GM23338 (cell line): ENCODE data around the gene ZNF280D. TPM values are rescaled to one million over a fixed set of nuclear protein-coding genes. Genes with fewer than 3 reads are reported as not detected.

ENCODE experiments used
- ATAC-seq: fragments of 200-7000 bp; cut with Tn5 transposase; 3 replicates; pipeline ENCODE4 v1.9.1; 2020
- DNase-seq: peaks from one replicate; pipeline ENCODE4 v3.0.0-alpha.2; 2015; ENCODE audit warnings: low spot score
- H2AFZ ChIP-seq: fragments of 200-600 bp; sonication (generic); 2 replicates; pipeline ENCODE4 v1.8.0; 2016; ENCODE audit warnings: antibody characterized with exemption, mild to moderate bottlenecking, moderate library complexity
- H3F3A ChIP-seq: fragments of 200-600 bp; sonication (generic); replicated peaks from 2 replicates; pipeline ENCODE4 v1.8.0; 2017; ENCODE audit warnings: antibody characterized with exemption, mixed run types, low read depth
- H3K27ac ChIP-seq: fragments of 200-600 bp; sonication (generic); 2 replicates; pipeline ENCODE4 v1.6.1; 2016; ENCODE audit warnings: low read depth
- H3K27me3 ChIP-seq: fragments of 200-600 bp; sonication (generic); 2 replicates; pipeline ENCODE4 v1.8.0; 2016; ENCODE audit warnings: mild to moderate bottlenecking, mixed run types, moderate library complexity; ENCODE audit not compliant: insufficient read depth
- H3K36me3 ChIP-seq: fragments of 200-600 bp; sonication (generic); 2 replicates; pipeline ENCODE4 v1.8.0; 2016; ENCODE audit warnings: mild to moderate bottlenecking; ENCODE audit not compliant: insufficient read depth
- H3K4me1 ChIP-seq: fragments of 200-600 bp; sonication (generic); 2 replicates; pipeline ENCODE4 v1.8.0; 2016; ENCODE audit warnings: mild to moderate bottlenecking, moderate library complexity; ENCODE audit not compliant: insufficient read depth
- H3K4me2 ChIP-seq: fragments of 200-600 bp; sonication (generic); 2 replicates; pipeline ENCODE4 v1.7.1; 2017; ENCODE audit warnings: mixed run types
- H3K4me3 ChIP-seq: fragments of 200-600 bp; sonication (generic); 2 replicates; pipeline ENCODE4 v1.6.1; 2016; ENCODE audit warnings: mixed run types
- H3K79me2 ChIP-seq: fragments of 200-600 bp; sonication (generic); replicated peaks from 2 replicates; pipeline ENCODE4 v1.8.0; 2017; ENCODE audit warnings: mild to moderate bottlenecking; ENCODE audit not compliant: insufficient read depth
- H3K9me2 ChIP-seq: fragments of 200-600 bp; sonication (generic); 2 replicates; pipeline ENCODE4 v1.8.0; 2017; ENCODE audit not compliant: insufficient read depth
- H4K20me1 ChIP-seq: fragments of 200-600 bp; sonication (generic); replicated peaks from 2 replicates; pipeline ENCODE4 v1.8.0; 2017; ENCODE audit warnings: mild to moderate bottlenecking; ENCODE audit not compliant: insufficient read depth
- H3K27ac Mint-ChIP-seq: 2 replicates; pipeline ENCODE4 v1.8.0; 2020; ENCODE audit warnings: inconsistent platforms, mild to moderate bottlenecking, moderate library complexity, mixed read lengths
- H3K27me3 Mint-ChIP-seq: 3 replicates; pipeline ENCODE4 v1.8.0; 2022; ENCODE audit warnings: low read depth, mild to moderate bottlenecking, moderate library complexity, mixed read lengths, inconsistent platforms; ENCODE audit not compliant: insufficient read depth, poor library complexity
- H3K36me3 Mint-ChIP-seq: 3 replicates; pipeline ENCODE4 v1.8.0; 2021; ENCODE audit warnings: low read depth, mild to moderate bottlenecking, inconsistent platforms, moderate library complexity, mixed read lengths
- H3K4me1 Mint-ChIP-seq: 3 replicates; pipeline ENCODE4 v1.8.0; 2020; ENCODE audit warnings: mild to moderate bottlenecking, inconsistent platforms, mixed read lengths
- H3K4me3 Mint-ChIP-seq: 3 replicates; pipeline ENCODE4 v1.8.0; 2021; ENCODE audit warnings: moderate library complexity, mild to moderate bottlenecking, inconsistent platforms, mixed read lengths
- H3K9me3 Mint-ChIP-seq: 3 replicates; pipeline ENCODE4 v1.8.0; 2020; ENCODE audit warnings: moderate library complexity, mild to moderate bottlenecking, inconsistent platforms, mixed read lengths
- EZH2 ChIP-seq: fragments of 200-600 bp; sonication (generic); IDR thresholded peaks from one replicate; pipeline ENCODE4 v1.8.0; 2017; ENCODE audit warnings: antibody characterized with exemption, mild to moderate bottlenecking, low read depth; ENCODE audit not compliant: unreplicated experiment
- POLR2AphosphoS5 ChIP-seq: IDR thresholded peaks from 2 replicates; pipeline ENCODE4 v1.6.1; 2016; ENCODE audit warnings: antibody characterized with exemption, low read depth
- polyA plus RNA-seq: library from polyadenylated mRNA; unstranded; fragments of >200 nt; fragmentation: Nextera tagmentation; extraction: Ambion mirVana; gene quantifications from 2 replicates; pipeline ENCODE4 v1.2.1, GENCODE V29; 2016
- total RNA-seq: library from RNA; depleted of rRNA; stranded (reverse); fragments of >200 nt; shearing (Covaris generic); gene quantifications from 2 replicates; pipeline ENCODE4 v1.2.3, GENCODE V29; 2014
- TF ChIP-seq, protein P1 (sequence below): fragments of 250-450 bp; sonication (Bioruptor Pico); IDR thresholded peaks from 2 replicates; pipeline ENCODE4 v1.5.0; 2020; ENCODE audit warnings: mild to moderate bottlenecking, moderate library complexity
- TF ChIP-seq, protein P2 (sequence below): IDR thresholded peaks from one replicate; pipeline ENCODE4 v1.6.1; 2018; ENCODE audit warnings: antibody characterized with exemption; ENCODE audit not compliant: unreplicated experiment

Gene ZNF280D
- total and polyA plus RNA-seq, 2 experiments from 2014 or later: 23.3 to 32.5 TPM

DNA sequence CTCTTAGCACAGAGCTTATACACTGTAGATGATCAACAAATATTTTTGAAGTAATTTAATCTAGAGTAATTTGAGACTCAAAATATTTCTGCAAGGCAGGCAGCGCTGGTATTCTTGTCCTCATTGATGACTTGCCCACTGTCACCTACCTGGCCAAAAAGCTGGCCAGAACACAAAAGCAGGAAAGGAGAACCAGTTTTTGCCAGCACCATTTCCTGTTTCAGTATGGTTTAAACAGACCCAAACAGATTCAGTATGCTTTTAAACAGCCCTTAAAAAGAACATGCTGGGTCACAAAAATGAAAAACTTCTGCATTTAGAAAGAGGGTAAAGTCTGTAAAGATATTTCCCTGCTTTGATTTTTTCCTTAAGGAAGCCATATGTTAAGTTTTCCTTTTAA is 42.3 kb upstream of the ZNF280D start:
- H3K27me3 Mint-ChIP-seq: no peaks in the 10 kb centered on the region
- H3F3A ChIP-seq: no peaks in the 10 kb centered on the region
- peaks cover 9% of the 10 kb centered on the region; the same call in 1 of the 2 replicates for H3K27me3 ChIP-seq
- H3K9me2 ChIP-seq: 0 out of 2 replicates have a peak, but pooled peaks cover 7% of the 10 kb centered on the region
- no peaks in the 10 kb centered on the region for H4K20me1 ChIP-seq
- DNase-seq (no peak), ATAC-seq (no peak)
- no peak overlapping the region for H3K27ac ChIP-seq
- H3K4me1 Mint-ChIP-seq: peaks cover 9% of the 10 kb centered on the region
- H3K4me2 ChIP-seq: no peak overlapping the region
- H3K4me1 ChIP-seq: peaks cover 10% of the 10 kb centered on the region
- no peaks in the 10 kb centered on the region for H3K36me3 ChIP-seq
- no peaks in the 10 kb centered on the region for H3K79me2 ChIP-seq
- peaks cover 3% of the 10 kb centered on the region; the same call in 2 of the 3 replicates for H3K36me3 Mint-ChIP-seq
- H2AFZ ChIP-seq: no peak overlapping the region
- H3K4me3 Mint-ChIP-seq: no peak overlapping the region
- TF ChIP-seq, protein P1, sequence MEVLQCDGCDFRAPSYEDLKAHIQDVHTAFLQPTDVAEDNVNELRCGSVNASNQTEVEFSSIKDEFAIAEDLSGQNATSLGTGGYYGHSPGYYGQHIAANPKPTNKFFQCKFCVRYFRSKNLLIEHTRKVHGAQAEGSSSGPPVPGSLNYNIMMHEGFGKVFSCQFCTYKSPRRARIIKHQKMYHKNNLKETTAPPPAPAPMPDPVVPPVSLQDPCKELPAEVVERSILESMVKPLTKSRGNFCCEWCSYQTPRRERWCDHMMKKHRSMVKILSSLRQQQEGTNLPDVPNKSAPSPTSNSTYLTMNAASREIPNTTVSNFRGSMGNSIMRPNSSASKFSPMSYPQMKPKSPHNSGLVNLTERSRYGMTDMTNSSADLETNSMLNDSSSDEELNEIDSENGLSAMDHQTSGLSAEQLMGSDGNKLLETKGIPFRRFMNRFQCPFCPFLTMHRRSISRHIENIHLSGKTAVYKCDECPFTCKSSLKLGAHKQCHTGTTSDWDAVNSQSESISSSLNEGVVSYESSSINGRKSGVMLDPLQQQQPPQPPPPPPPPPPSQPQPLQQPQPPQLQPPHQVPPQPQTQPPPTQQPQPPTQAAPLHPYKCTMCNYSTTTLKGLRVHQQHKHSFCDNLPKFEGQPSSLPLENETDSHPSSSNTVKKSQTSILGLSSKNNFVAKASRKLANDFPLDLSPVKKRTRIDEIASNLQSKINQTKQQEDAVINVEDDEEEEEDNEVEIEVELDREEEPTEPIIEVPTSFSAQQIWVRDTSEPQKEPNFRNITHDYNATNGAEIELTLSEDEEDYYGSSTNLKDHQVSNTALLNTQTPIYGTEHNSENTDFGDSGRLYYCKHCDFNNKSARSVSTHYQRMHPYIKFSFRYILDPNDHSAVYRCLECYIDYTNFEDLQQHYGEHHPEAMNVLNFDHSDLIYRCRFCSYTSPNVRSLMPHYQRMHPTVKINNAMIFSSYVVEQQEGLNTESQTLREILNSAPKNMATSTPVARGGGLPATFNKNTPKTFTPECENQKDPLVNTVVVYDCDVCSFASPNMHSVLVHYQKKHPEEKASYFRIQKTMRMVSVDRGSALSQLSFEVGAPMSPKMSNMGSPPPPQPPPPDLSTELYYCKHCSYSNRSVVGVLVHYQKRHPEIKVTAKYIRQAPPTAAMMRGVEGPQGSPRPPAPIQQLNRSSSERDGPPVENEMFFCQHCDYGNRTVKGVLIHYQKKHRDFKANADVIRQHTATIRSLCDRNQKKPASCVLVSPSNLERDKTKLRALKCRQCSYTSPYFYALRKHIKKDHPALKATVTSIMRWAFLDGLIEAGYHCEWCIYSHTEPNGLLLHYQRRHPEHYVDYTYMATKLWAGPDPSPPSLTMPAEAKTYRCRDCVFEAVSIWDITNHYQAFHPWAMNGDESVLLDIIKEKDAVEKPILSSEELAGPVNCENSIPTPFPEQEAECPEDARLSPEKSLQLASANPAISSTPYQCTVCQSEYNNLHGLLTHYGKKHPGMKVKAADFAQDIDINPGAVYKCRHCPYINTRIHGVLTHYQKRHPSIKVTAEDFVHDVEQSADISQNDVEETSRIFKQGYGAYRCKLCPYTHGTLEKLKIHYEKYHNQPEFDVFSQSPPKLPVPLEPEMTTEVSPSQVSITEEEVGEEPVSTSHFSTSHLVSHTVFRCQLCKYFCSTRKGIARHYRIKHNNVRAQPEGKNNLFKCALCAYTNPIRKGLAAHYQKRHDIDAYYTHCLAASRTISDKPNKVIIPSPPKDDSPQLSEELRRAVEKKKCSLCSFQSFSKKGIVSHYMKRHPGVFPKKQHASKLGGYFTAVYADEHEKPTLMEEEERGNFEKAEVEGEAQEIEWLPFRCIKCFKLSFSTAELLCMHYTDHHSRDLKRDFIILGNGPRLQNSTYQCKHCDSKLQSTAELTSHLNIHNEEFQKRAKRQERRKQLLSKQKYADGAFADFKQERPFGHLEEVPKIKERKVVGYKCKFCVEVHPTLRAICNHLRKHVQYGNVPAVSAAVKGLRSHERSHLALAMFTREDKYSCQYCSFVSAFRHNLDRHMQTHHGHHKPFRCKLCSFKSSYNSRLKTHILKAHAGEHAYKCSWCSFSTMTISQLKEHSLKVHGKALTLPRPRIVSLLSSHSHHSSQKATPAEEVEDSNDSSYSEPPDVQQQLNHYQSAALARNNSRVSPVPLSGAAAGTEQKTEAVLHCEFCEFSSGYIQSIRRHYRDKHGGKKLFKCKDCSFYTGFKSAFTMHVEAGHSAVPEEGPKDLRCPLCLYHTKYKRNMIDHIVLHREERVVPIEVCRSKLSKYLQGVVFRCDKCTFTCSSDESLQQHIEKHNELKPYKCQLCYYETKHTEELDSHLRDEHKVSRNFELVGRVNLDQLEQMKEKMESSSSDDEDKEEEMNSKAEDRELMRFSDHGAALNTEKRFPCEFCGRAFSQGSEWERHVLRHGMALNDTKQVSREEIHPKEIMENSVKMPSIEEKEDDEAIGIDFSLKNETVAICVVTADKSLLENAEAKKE (CRISPR knock-in tag): no peak
- TF ChIP-seq, protein P2, sequence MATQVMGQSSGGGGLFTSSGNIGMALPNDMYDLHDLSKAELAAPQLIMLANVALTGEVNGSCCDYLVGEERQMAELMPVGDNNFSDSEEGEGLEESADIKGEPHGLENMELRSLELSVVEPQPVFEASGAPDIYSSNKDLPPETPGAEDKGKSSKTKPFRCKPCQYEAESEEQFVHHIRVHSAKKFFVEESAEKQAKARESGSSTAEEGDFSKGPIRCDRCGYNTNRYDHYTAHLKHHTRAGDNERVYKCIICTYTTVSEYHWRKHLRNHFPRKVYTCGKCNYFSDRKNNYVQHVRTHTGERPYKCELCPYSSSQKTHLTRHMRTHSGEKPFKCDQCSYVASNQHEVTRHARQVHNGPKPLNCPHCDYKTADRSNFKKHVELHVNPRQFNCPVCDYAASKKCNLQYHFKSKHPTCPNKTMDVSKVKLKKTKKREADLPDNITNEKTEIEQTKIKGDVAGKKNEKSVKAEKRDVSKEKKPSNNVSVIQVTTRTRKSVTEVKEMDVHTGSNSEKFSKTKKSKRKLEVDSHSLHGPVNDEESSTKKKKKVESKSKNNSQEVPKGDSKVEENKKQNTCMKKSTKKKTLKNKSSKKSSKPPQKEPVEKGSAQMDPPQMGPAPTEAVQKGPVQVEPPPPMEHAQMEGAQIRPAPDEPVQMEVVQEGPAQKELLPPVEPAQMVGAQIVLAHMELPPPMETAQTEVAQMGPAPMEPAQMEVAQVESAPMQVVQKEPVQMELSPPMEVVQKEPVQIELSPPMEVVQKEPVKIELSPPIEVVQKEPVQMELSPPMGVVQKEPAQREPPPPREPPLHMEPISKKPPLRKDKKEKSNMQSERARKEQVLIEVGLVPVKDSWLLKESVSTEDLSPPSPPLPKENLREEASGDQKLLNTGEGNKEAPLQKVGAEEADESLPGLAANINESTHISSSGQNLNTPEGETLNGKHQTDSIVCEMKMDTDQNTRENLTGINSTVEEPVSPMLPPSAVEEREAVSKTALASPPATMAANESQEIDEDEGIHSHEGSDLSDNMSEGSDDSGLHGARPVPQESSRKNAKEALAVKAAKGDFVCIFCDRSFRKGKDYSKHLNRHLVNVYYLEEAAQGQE: no peak
- no peak for TF ChIP-seq EZH2
- no peak for TF ChIP-seq POLR2AphosphoS5
- H3K27ac Mint-ChIP-seq: no peak overlapping the region
- H3K4me3 ChIP-seq: no peak overlapping the region
- H3K9me3 Mint-ChIP-seq: peaks cover 7% of the 10 kb centered on the region; the same call in 2 of the 3 replicates
